HG03045 (cell line): ENCODE data around the gene CAND1.
"Not testable (repeated sequence)": the region's sequence is repeated elsewhere in the genome, so short reads cannot be mapped to it uniquely, and the experiment has no call there.

Experiments
- ATAC-seq: cut with Tn5 transposase; IDR thresholded peaks from one replicate; pipeline ENCODE4 v1.9.1; 2021; ENCODE audit warnings: mild to moderate bottlenecking, moderate library complexity; ENCODE audit not compliant: unreplicated experiment

CAND1 gene

GRCh38 chr12:67338426-67338825 lies 69.3 kb downstream of the CAND1 start:
- no peak for ATAC-seq

GRCh38 chr12:67339530-67339929 lies 70.4 kb downstream of the CAND1 start:
- ATAC-seq = no peak

DNA sequence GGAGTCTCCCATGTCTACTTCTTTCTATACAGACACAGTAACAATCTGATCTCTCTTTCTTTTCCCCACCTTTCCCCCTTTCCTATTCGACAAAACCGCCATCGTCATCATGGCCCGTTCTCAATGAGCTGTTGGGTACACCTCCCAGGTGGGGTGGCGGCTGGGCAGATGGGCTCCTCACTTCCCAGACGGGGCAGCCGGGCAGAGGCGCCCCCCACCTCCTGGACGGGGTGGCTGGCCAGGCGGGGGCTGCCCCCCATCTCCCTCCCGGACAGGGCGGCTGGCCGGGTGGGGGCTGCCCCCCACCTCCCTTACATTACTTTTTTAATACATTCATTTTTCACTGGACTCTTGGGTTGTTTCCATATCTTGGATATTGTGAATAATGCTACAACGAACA lies 71.9 kb downstream of the CAND1 start:
- not testable (repeated sequence) for ATAC-seq

DNA sequence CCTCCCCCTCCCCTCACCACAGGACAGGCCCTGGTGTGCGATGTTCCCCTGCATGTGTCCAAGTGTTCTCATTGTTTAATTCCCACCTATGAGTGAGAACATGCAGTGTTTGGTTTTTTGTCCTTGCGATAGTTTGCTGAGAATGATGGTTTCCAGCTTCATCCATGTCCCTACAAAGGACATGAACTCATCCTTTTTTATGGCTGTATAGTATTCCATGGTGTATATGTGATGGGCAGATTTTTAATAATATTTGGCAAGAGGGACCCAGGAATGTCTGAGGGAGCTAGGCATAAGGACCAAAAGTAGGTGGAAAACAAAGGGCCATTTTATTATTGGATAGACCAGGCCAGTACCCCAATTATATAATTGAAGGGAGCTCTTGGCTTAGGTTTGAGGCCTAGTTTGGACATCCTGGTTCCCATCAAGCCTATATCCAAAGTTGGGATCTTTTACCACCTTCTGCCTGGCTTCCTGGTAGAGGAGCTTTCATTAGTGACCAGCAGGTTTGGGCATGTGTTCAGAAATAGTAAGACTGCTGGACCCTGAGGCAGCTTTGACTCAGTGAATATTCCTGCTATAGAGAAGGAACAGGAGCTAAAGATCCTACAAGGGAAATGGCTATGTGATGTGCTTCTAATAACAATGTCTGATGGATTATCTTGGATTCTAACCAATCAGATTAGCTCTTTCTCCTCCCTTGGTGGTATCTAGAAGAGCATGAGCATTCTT lies 76.0 kb downstream of the CAND1 start:
- no peak for ATAC-seq

GRCh38 chr12:67348683-67349082 lies 79.5 kb downstream of the CAND1 start:
- no peak for ATAC-seq

GRCh38 chr12:67352682-67353081 lies 83.5 kb downstream of the CAND1 start:
- no peak for ATAC-seq

DNA sequence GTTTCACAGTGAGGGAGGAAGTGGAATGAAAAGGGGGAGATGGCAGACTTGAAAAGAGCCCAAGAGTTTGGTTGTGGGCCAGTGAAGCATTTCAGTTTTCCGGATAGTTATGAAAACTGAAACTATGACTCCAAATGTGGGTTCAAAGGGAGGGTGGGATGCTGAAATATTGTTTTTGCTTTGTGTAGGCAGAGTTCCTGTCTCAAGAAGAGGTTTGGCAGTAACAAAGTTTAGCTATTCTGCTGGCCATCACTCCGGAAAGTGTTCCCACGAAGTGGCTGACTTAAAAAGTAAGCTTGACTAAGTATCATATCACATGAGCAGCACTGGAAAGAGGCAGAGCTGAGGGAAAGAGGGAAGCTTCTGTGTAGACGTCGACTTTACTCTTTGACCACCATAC lies 85.2 kb downstream of the CAND1 start:
- ATAC-seq = no peak

- no peak for ATAC-seq
Measured at GRCh38 chr12:67354966-67355365, 85.8 kb downstream of the CAND1 start.

DNA sequence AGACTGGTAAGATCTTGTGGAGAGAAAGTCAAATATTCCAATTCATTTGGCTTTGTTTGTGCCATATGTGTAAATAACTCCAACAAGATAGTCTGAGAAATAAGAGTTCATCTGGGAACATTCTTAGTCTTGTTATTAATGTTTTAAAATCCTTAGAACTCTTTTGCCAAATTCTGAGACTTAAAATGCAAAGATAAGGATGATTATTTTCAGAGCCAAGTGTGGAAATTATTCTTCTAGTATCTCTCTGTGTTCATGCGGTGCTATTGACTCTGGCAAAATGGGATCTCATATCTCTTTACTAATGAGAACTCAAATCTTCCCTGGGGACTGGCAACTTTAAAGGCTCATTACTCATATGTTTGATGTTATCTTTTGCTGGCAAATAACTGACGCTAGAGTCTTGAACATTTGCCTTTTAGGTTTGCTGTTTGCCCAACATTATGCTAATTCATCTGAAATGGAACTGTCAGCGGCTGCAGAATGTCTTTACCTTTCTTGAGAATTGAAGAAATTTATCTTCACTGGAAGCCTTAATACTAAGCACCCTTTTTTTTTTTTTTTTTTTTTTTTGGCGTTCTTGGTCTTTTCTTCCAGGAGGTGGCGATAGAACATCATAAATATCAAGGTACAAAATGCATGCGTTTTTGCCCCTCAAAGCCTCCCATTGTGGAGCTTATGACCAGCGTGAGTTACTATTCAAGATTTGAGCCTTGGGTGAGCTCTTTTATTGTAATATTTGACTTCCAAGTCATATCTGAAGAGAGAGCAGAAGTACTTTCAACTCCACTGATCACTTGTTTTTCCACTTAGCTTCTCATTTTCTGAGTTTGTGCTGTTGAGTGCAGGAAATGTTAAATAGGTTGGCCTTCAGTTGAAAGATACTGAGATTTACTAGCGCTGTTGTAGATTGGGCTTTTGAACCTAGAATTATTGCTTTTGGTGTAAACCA lies 86.5 kb downstream of the CAND1 start:
- ATAC-seq = no peak

GRCh38 chr12:67356380-67356774 lies 87.2 kb downstream of the CAND1 start:
- ATAC-seq = no peak

DNA sequence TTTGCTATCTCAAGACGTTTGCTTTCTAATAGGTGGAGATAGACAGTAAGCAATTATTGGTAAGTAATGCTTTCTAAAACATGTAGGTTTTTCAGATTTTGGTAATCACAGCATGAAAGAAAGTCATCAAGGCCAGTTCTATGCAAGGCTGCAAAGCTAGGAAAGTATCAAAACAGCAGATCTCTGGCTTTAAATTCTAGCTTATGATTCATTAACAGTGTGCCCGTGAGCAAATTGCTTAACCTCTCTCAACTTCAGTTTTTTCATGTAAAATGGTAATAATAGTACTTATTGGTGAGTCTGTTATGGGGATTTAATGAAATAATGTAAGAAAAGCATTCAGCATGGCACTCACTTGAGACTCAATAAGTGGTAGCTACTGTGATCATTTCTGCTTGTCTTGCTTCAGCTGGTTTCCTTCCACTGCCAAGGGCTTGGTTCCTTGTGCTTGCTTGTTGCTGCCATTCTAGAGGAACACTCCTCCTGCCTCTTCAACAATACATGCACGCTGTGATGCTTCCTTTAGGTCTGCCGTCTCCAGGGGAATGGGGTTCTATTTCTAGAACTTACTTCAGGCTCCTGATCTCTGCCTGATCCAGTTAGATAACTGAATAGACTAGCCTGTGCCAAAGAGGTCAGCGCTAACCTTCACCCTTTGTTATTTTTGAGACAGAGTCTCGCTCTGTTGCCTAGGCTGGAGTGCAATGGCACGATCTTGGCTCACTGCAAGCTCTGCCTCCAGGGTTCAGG lies 88.4 kb downstream of the CAND1 start:
- no peak for ATAC-seq

DNA sequence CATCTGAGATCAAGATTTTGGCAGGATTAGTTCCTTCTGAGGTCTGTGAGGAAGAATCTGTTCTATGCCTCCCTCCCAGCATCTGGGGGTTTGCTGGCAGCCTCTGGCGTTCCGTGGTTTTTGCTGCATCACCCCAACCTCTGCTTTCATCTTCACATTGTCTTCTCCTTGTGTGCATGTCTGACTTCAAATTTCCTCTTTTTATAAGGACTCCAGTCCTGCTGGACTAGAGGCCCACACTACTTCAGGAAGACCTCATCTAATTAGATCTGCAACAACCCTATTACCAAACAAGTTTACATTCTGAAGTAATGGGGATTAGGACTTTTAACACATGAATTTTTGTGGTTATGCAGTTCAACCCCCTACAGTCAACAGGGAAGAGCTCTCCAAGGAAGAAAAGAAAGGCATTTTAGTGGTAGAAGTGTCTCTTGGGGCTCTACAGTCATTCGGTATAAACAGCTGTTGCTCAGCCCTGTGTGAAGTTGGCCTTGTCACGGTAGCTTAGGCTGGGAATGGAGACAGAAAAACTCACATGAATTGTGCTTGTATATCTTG lies 89.7 kb downstream of the CAND1 start:
- no peak for ATAC-seq

DNA sequence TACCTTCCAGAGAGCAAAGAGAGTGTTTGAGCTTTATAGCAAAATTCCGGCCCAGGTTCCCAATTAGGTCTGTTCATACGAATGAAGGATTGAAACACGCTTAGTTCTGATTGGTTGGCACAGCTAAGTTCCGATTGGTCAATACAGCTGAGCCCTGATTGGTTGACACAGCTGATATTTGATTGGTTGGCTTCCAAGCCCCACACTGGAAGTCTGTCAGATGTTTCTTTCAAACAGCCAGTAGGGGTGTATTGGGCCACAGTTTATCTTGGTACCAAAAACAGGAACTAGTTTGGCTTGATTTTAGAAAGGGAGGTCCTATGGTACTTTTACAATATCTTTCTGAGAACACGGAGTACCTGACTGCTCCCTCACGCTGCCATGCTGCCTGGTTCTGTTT lies 93.4 kb downstream of the CAND1 start:
- ATAC-seq = no peak

GRCh38 chr12:67364228-67364627 lies 95.1 kb downstream of the CAND1 start:
- ATAC-seq = no peak

- no peak for ATAC-seq
Measured at GRCh38 chr12:67365131-67365530, 96.0 kb downstream of the CAND1 start.

DNA sequence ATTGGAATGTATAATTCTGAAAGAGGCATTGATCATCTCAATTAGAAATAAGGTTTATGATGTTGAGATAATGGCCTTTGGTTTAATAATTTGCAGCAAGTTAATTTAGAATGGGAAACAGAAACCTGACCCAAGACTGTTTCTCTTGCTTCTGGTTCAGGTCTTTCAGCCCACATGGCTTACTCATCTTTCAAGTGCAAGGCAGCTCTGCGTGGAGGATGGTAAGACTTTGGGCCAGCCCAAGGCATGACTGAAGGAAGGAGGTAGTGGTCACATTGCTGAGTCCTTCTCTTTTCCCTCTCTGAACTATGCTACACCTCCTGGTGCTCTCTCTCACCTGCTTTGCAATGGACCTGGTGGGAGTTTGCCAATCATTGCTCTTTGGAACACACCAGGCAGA lies 98.7 kb downstream of the CAND1 start:
- ATAC-seq = no peak
